Gastroesophageal sphincter (tissue), 4 donors: Measurements from ENCODE around the gene FAM124A. TPM values are rescaled to one million over a fixed set of nuclear protein-coding genes. Genes with fewer than 3 reads are reported as not detected.

Source experiments
- ATAC-seq: fragments of 150-250 bp; one replicate; pipeline ENCODE4 v1.9.1; 2016; ENCODE audit warnings: mild to moderate bottlenecking, moderate library complexity
- H3K27ac ChIP-seq, 4 donors: fragments of 200-600 bp; sonication (generic) in 3 of 4; 1 replicate in 3 of 4; 2 replicates in 1 of 4; pipeline ENCODE4 v1.5.1; 2016 to 2019
- H3K27me3 ChIP-seq: fragments of 200-600 bp; sonication (generic); one replicate; pipeline ENCODE4 v1.5.1; 2019
- H3K36me3 ChIP-seq, 2 donors: fragments of 200-600 bp; sonication (generic); one replicate each; pipeline ENCODE4 v1.5.1; 2019; ENCODE audit warnings: control low read depth in 1 of 2
- H3K4me1 ChIP-seq, 3 donors: fragments of 200-600 bp; sonication (generic); 1 replicate in 2 of 3; 2 replicates in 1 of 3; pipeline ENCODE4 v1.5.1; 2016 to 2019; ENCODE audit warnings: control low read depth in 2 of 3
- H3K4me3 ChIP-seq, 2 donors: fragments of 200-600 bp; sonication (generic); one replicate each; pipeline ENCODE4 v1.5.1; 2019; ENCODE audit warnings: mild to moderate bottlenecking in 1 of 2, moderate library complexity in 1 of 2
- H3K9me3 ChIP-seq, 3 donors: fragments of 200-600 bp; sonication (generic); one replicate each; pipeline ENCODE4 v1.5.1; 2017 to 2019; ENCODE audit warnings: control low read depth in 2 of 3
- EP300 ChIP-seq: sonication (generic); formaldehyde crosslinking; IDR thresholded peaks from one replicate; pipeline ENCODE4 v1.6.1; 2017; ENCODE audit warnings: antibody characterized with exemption, mild to moderate bottlenecking
- POLR2A ChIP-seq, 2 donors: fragments of 450-650 bp; IDR thresholded peaks; one replicate each; pipeline ENCODE4 v1.6.1; 2017; ENCODE audit warnings: antibody characterized with exemption in 2 of 2, mild to moderate bottlenecking in 2 of 2, moderate library complexity in 1 of 2
- POLR2AphosphoS5 ChIP-seq: sonication (generic); formaldehyde crosslinking; IDR thresholded peaks from one replicate; pipeline ENCODE4 v1.6.1; 2017; ENCODE audit warnings: antibody characterized with exemption
- WGBS, 2 donors: methylation state at CpG; one replicate each; pipeline ENCODE4 v1.1.5; 2018; ENCODE audit warnings: low coverage in 1 of 2; 5-methylcytosine and 5-hydroxymethylcytosine counted together
- total RNA-seq, 4 donors: library from RNA; depleted of rRNA; stranded (reverse); fragments of >200 nt; gene quantifications; one replicate each; pipeline ENCODE4 v1.1.0, GENCODE V29; 2016
- TF ChIP-seq, protein P1 (sequence below), 4 experiments: fragments of 200-600 bp in 2 of 4; fragments of 450-650 bp in 2 of 4; sonication (generic) in 1 of 4; IDR thresholded peaks; one replicate each; pipeline ENCODE4 v1.5.1; 2017 to 2019; ENCODE audit warnings: antibody characterized with exemption in 4 of 4, mild to moderate bottlenecking in 2 of 4, moderate library complexity in 2 of 4

Gene FAM124A
- total RNA-seq, 4 donors from 2014 or later = 13.7 to 23.2 (median 15.2) TPM

DNA sequence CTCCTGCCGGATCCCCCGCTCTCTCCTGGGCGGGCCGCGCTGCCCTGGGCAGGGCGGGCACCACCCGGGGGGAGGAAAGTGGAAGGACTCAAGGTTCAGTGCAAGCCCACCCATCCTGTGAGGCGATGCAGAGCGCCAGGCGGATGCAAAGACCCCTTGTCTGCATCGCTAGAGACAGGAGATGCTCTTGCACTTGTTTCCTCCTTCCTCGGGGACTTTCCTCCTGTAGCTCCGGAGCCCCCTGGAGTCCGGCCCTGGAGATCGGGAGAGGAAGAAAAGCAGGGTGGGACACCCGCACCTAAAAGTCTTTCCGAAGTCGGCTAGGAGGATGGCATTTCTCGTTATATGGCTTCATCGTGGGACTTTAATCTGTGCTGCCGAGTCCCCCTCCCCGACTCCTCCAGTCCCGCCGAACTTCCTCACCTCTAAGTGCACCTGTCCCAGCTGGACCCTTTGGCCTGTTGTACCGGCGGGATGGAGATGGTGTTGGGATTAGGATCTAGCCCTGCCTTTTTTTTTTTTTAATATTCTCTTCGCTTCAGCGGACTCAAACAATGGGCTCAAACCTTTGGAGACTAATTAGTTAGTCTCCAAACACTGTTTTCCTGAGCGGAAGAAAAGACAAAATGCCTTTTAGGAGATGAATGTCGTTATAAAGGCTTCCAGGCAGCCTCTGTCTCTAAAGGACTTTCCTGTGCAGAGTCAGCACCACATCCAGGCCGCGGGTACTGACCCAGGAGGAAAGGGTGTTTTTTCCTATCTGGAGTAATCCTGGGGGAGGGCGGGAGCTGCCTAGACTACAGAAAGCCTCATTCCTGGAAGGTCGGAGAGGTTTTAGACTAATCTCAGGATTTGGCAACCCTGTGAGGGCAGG is 725 bp downstream of the FAM124A start:
- TF ChIP-seq POLR2AphosphoS5 = no peak
- no peak for TF ChIP-seq POLR2A (IDR thresholded peaks at IDR 0.05)
- TF ChIP-seq EP300 = no peak
- TF ChIP-seq, protein P1, sequence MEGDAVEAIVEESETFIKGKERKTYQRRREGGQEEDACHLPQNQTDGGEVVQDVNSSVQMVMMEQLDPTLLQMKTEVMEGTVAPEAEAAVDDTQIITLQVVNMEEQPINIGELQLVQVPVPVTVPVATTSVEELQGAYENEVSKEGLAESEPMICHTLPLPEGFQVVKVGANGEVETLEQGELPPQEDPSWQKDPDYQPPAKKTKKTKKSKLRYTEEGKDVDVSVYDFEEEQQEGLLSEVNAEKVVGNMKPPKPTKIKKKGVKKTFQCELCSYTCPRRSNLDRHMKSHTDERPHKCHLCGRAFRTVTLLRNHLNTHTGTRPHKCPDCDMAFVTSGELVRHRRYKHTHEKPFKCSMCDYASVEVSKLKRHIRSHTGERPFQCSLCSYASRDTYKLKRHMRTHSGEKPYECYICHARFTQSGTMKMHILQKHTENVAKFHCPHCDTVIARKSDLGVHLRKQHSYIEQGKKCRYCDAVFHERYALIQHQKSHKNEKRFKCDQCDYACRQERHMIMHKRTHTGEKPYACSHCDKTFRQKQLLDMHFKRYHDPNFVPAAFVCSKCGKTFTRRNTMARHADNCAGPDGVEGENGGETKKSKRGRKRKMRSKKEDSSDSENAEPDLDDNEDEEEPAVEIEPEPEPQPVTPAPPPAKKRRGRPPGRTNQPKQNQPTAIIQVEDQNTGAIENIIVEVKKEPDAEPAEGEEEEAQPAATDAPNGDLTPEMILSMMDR (IDR thresholded peaks at IDR 0.05) = no peak
- Histone ChIP-seq H3K27ac (peak overlapping the region; percentile 16 to 94 (median 87)), H3K9me3 (no peaks in the 10 kb centered on the region), H3K36me3 (no peaks in the 10 kb centered on the region), H3K4me3 (peak overlapping the region; percentile 70 to 84), H3K27me3 (no peaks in the 10 kb centered on the region), H3K4me1 (peaks cover 0 to 61% (median 2%) of the 10 kb centered on the region in 3 donors)
- WGBS, 2 donors = 21% methylated on average over 15 of the region's 34 CpGs; no CpG with 5 or more reads in 1 of the 2 donors
- ATAC-seq = peak; percentile 19

DNA sequence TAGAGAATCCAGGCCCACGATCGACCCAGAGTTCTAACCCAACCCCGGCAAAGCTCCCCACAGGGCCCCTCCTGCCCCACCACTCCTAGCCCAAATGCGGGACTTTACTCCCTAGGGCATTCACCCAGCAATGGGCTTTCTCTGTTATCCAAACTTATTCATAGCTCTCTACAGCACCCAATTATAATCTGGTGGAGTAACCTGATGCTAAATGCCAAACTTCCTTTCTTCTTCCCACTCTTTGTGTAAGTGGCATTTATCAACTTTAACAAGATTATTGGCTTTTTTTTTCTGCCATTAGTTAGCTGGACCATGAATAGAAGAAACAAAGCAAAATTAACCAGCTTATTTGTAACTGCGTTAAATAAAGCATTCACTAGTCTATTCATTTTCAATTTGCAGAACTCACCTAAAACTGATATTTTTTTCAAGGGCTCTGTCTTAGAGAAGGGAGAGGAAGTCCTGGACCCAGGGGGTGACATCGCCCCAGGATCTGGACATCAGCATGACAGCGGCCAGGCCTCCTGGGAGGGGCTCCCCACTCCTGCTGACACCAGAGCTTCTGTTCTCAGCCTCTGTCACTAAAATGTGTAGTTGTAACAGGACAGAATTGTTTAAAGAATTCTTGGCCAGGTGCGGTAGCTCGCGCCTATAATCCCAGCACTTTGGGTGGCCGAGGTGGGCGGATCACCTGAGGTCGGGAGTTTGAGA is 1.5 kb downstream of the FAM124A start:
- 0 to 82% methylated on average over 1 to 12 of the region's 13 CpGs for WGBS, 2 donors
- no peak for ATAC-seq
- peak overlapping the region; percentile 3 to 94 (median 87) for H3K27ac ChIP-seq
- H3K36me3 ChIP-seq = no peaks in the 10 kb centered on the region
- H3K4me1 ChIP-seq = peaks cover 0 to 69% (median 2%) of the 10 kb centered on the region in 3 donors
- H3K27me3 ChIP-seq = no peaks in the 10 kb centered on the region
- TF ChIP-seq EP300 (no peak), POLR2AphosphoS5 (no peak), POLR2A (IDR thresholded peaks at IDR 0.05) (no peak)
- TF ChIP-seq, protein P1 (IDR thresholded peaks at IDR 0.05) = no peak
- H3K4me3 ChIP-seq = peak overlapping the region; percentile 70 to 84
- H3K9me3 ChIP-seq = no peaks in the 10 kb centered on the region

DNA sequence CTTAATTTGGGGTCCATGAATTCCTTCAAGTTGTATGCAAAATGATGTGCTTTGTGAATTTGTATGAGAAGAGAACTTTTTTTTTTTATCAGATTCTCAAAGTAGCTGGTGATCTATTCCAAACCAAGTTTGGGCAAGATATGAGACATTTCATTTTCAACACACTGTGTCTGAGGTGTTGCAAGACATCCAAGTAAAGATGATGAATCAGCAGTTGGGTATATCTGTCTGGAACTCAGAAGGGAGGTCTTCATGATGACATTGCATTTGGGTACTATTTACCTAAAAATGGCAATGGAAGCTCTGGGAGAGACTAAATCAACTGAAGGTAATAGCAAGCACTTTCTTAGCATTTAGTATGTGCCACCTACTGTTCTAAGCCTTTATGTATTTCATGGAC is 2.8 kb downstream of the FAM124A start:
- TF ChIP-seq, protein P1 (IDR thresholded peaks at IDR 0.05) = no peak
- TF ChIP-seq POLR2AphosphoS5 = no peak
- TF ChIP-seq EP300 = no peak
- no peak for TF ChIP-seq POLR2A (IDR thresholded peaks at IDR 0.05)
- no peak for ATAC-seq
- peaks cover 0 to 82% (median 7%) of the 10 kb centered on the region in 3 donors for H3K4me1 ChIP-seq

DNA sequence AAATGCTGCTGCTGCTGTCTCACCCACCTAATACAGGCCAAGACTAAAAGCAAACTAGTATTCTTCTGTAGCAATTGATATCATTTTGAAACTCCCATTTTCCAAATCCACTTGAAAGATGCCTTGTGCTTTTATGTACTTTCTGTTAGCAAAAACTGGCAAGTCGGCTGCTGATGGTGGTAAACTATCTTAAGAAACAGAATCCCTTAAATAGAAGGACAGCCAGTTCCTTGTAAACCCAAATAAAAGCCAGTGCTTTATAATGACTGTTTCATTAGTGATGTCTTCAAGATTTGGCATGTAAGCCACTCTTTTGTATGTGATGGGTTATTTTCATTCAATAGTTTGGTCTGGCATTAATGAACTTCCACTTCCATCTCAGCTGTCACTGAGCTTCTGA is 5.2 kb downstream of the FAM124A start:
- peaks cover 3 to 97% (median 16%) of the 10 kb centered on the region in 3 donors for H3K4me1 ChIP-seq
- WGBS, 2 donors = 43 to 50% methylated on average over 1 of the region's 1 CpG
- H3K36me3 ChIP-seq = peaks cover 0 to 5% of the 10 kb centered on the region in 2 donors
- no peak for TF ChIP-seq POLR2AphosphoS5
- TF ChIP-seq EP300 = no peak
- TF ChIP-seq, protein P1 (IDR thresholded peaks at IDR 0.05) = no peak
- no peaks in the 10 kb centered on the region for H3K27me3 ChIP-seq
- peak overlapping the region; percentile 5 to 94 (median 56) for H3K27ac ChIP-seq
- H3K9me3 ChIP-seq = no peaks in the 10 kb centered on the region
- ATAC-seq = no peak
- H3K4me3 ChIP-seq = no peak overlapping the region

More for the DNA sequence above, 2.8 kb downstream of the FAM124A start:
- H3K36me3 ChIP-seq = no peaks in the 10 kb centered on the region
- H3K27ac ChIP-seq = peak overlapping the region in 3 of 4 donors; percentile 15 to 94 (median 86)
- no peak overlapping the region for H3K4me3 ChIP-seq
- no peaks in the 10 kb centered on the region for H3K9me3 ChIP-seq
- no peaks in the 10 kb centered on the region for H3K27me3 ChIP-seq
